H1 (cell line): ENCODE measurements around the gene SH2D4B. TPM values are rescaled to one million over a fixed set of nuclear protein-coding genes. Genes with fewer than 3 reads are reported as not detected.

Source experiments
- CTCF ChIA-PET: fragments of 300-600 bp; sonication (Branson Sonifier 250); formaldehyde crosslinking; loops from one replicate; lab custom pipeline; 2021; ENCODE audit not compliant: partially characterized antibody; lab: Charles Lee
- POLR2A ChIA-PET: fragments of 300-600 bp; sonication (Branson Sonifier 250); formaldehyde crosslinking; loops from one replicate; lab custom pipeline; 2021; ENCODE audit warnings: inconsistent platforms; ENCODE audit not compliant: partially characterized antibody; lab: Charles Lee
- DNase-seq, 2 experiments: peaks; one replicate each; pipeline versions ENCODE4 v3.0.0 to v3.0.0-alpha.2; 2010 to 2022; ENCODE audit warnings: low spot score in 2 of 2, low read depth in 1 of 2, mixed read lengths in 1 of 2
- FAIRE-seq: peaks from 2 replicates; lab custom pipeline; 2011; peaks lifted over from hg19 to GRCh38; lab: Jason Lieb, UNC
- H2AFZ ChIP-seq: 2 replicates; pipeline ENCODE4 v1.8.1; 2012; ENCODE audit warnings: low read length, inconsistent platforms
- H2AK5ac ChIP-seq: 2 replicates; pipeline ENCODE4 v1.6.1; 2013; ENCODE audit warnings: low read depth, low read length
- H2BK120ac ChIP-seq: replicated peaks from 2 replicates; pipeline ENCODE3; 2013; ENCODE audit warnings: low read depth, low read length, inconsistent platforms
- H2BK12ac ChIP-seq: 2 replicates; pipeline ENCODE4 v1.6.1; 2013; ENCODE audit warnings: low read depth, low read length
- H2BK15ac ChIP-seq: 2 replicates; pipeline ENCODE4 v1.6.1; 2013; ENCODE audit warnings: low read length
- H2BK20ac ChIP-seq: 2 replicates; pipeline ENCODE4 v1.6.1; 2013; ENCODE audit warnings: low read length
- H2BK5ac ChIP-seq: 2 replicates; pipeline ENCODE4 v1.6.1; 2013; ENCODE audit warnings: low read depth, low read length
- H3K14ac ChIP-seq: 2 replicates; pipeline ENCODE4 v1.6.1; 2013; ENCODE audit warnings: inconsistent platforms; ENCODE audit not compliant: insufficient read length
- H3K18ac ChIP-seq: 2 replicates; pipeline ENCODE4 v1.6.1; 2013; ENCODE audit warnings: low read length; ENCODE audit errors: extremely low read depth
- H3K23ac ChIP-seq: 2 replicates; pipeline ENCODE4 v1.6.1; 2013; ENCODE audit warnings: inconsistent platforms; ENCODE audit not compliant: insufficient read length
- H3K23me2 ChIP-seq: 2 replicates; pipeline ENCODE4 v1.6.1; 2013; ENCODE audit warnings: low read depth, low read length
- H3K27ac ChIP-seq: 2 replicates; pipeline ENCODE4 v1.6.1; 2011; ENCODE audit warnings: low read depth, low read length, inconsistent platforms
- H3K27me3 ChIP-seq, 4 experiments: replicated peaks in 1 of 4; 1 replicate in 1 of 4; 2 replicates in 3 of 4; pipeline versions ENCODE4 v1.6.1 to v1.8.1; 2011 to 2013; ENCODE audit warnings: low read length in 3 of 4, mild to moderate bottlenecking in 3 of 4, inconsistent platforms in 2 of 4, mixed read lengths in 2 of 4, moderate library complexity in 1 of 4; ENCODE audit not compliant: control insufficient read depth in 3 of 4, insufficient read depth in 3 of 4; ENCODE audit errors: extremely low read depth in 1 of 4
- H3K36me3 ChIP-seq, 4 experiments: 2 replicates each; pipeline versions ENCODE4 v1.6.1 to v1.8.1; 2011 to 2013; ENCODE audit warnings: mild to moderate bottlenecking in 4 of 4, low read length in 3 of 4, moderate library complexity in 2 of 4, control low read depth in 1 of 4, inconsistent platforms in 1 of 4; ENCODE audit not compliant: insufficient read depth in 4 of 4, control insufficient read depth in 2 of 4
- H3K4ac ChIP-seq: replicated peaks from 2 replicates; pipeline ENCODE3; 2013; ENCODE audit warnings: low read length, low read depth, mixed read lengths, inconsistent platforms; ENCODE audit not compliant: insufficient read length
- H3K4me1 ChIP-seq, 4 experiments: replicated peaks in 1 of 4; 1 replicate in 1 of 4; 2 replicates in 3 of 4; pipeline versions ENCODE4 v1.6.1 to v1.8.1; 2011 to 2013; ENCODE audit warnings: low read length in 3 of 4, inconsistent platforms in 2 of 4, mixed read lengths in 1 of 4; ENCODE audit not compliant: insufficient read depth in 4 of 4, control insufficient read depth in 3 of 4
- H3K4me2 ChIP-seq, 2 experiments: 2 replicates each; pipeline versions ENCODE4 v1.6.1 to v1.8.1; 2011 to 2013; ENCODE audit warnings: low read depth in 2 of 2, low read length in 2 of 2, control low read depth in 1 of 2, inconsistent platforms in 1 of 2, mild to moderate bottlenecking in 1 of 2; ENCODE audit not compliant: insufficient read depth in 1 of 2
- H3K4me3 ChIP-seq, 4 experiments: fragments of 200-600, 300-600 bp in 1 of 4; sonication (generic), shearing (Covaris generic), sonication (Bioruptor Twin) in 1 of 4; 2 replicates each; pipeline versions ENCODE4 v1.5.1 to v1.8.1; 2011 to 2016; ENCODE audit warnings: low read length in 4 of 4, low read depth in 3 of 4, control low read depth in 2 of 4, inconsistent platforms in 2 of 4, mild to moderate bottlenecking in 2 of 4, mixed read lengths in 1 of 4, moderate library complexity in 1 of 4; ENCODE audit not compliant: insufficient read depth in 2 of 4; ENCODE audit errors: extremely low read depth in 1 of 4
- H3K56ac ChIP-seq: replicated peaks from 2 replicates; pipeline ENCODE3; 2013; ENCODE audit warnings: low read depth, mild to moderate bottlenecking, mixed read lengths, low read length, inconsistent platforms; ENCODE audit not compliant: insufficient read length
- H3K79me1 ChIP-seq: 2 replicates; pipeline ENCODE4 v1.6.1; 2013; ENCODE audit warnings: low read depth, low read length, control low read depth
- H3K79me2 ChIP-seq, 2 experiments: 2 replicates each; pipeline versions ENCODE4 v1.6.1 to v1.8.1; 2012 to 2013; ENCODE audit warnings: low read length in 2 of 2, mild to moderate bottlenecking in 2 of 2, inconsistent platforms in 1 of 2; ENCODE audit not compliant: insufficient read depth in 2 of 2, control insufficient read depth in 1 of 2
- H3K9ac ChIP-seq, 4 experiments: replicated peaks in 1 of 4; 1 replicate in 1 of 4; 2 replicates in 3 of 4; pipeline versions ENCODE4 v1.6.1 to v1.8.1; 2011 to 2013; ENCODE audit warnings: low read depth in 3 of 4, low read length in 3 of 4, control low read depth in 2 of 4, mild to moderate bottlenecking in 2 of 4, moderate library complexity in 2 of 4, inconsistent platforms in 1 of 4; ENCODE audit errors: extremely low read depth in 1 of 4
- H3K9me3 ChIP-seq, 2 experiments: 2 replicates each; pipeline versions ENCODE4 v1.6.1 to v1.8.1; 2012 to 2013; ENCODE audit warnings: mild to moderate bottlenecking in 2 of 2, moderate library complexity in 2 of 2, control low read depth in 1 of 2, inconsistent platforms in 1 of 2, low read depth in 1 of 2, low read length in 1 of 2, mixed read lengths in 1 of 2; ENCODE audit not compliant: insufficient read depth in 2 of 2
- H4K20me1 ChIP-seq, 2 experiments: replicated peaks in 1 of 2; 2 replicates each; pipeline versions ENCODE3 to v1.8.1; 2011 to 2013; ENCODE audit warnings: inconsistent platforms in 2 of 2, low read length in 2 of 2, mild to moderate bottlenecking in 1 of 2; ENCODE audit not compliant: insufficient read depth in 2 of 2, control insufficient read depth in 1 of 2
- H4K5ac ChIP-seq: 2 replicates; pipeline ENCODE4 v1.6.1; 2013; ENCODE audit warnings: low read length, low read depth, mixed read lengths, inconsistent platforms; ENCODE audit not compliant: insufficient read length
- H4K8ac ChIP-seq: 2 replicates; pipeline ENCODE4 v1.8.0; 2013; ENCODE audit warnings: mild to moderate bottlenecking, moderate library complexity, low read length, inconsistent platforms; ENCODE audit not compliant: insufficient read depth; ENCODE audit errors: extremely low read depth
- H4K91ac ChIP-seq: replicated peaks from 2 replicates; pipeline ENCODE3; 2013; ENCODE audit warnings: low read length, mixed read lengths, inconsistent platforms; ENCODE audit not compliant: insufficient read length
- EGR1 ChIP-seq: IDR thresholded peaks from 2 replicates; pipeline ENCODE4 v1.6.1; 2011; ENCODE audit warnings: low read depth, low read length, borderline replicate concordance
- JUN ChIP-seq: IDR thresholded peaks from 2 replicates; pipeline ENCODE4 v1.6.1; 2011; ENCODE audit warnings: low read depth, mild to moderate bottlenecking, improper control_type of control experiment, low read length
- WGBS, 2 experiments: shearing (Covaris generic) in 1 of 2; methylation state at CpG; one replicate each; pipeline versions ENCODE4 v1.1.6 to v1.1.7; 2013 to 2015; ENCODE audit warnings: low lambda C conversion rate in 2 of 2, mixed read lengths in 2 of 2, inconsistent platforms in 1 of 2, low coverage in 1 of 2, missing lambda C conversion rate in 1 of 2; ENCODE audit not compliant: insufficient replicate concordance in 2 of 2, insufficient coverage in 1 of 2, insufficient read length in 1 of 2; ENCODE audit errors: extremely low coverage in 1 of 2, missing lambda C conversion rate in 1 of 2; 5-methylcytosine and 5-hydroxymethylcytosine counted together
- polyA plus RNA-seq, 7 experiments: library from polyadenylated mRNA; depleted of rRNA in 3 of 7; stranded (reverse) in 5 of 7; unstranded in 2 of 7; fragments of >200 nt in 5 of 7; fragments of 200-250 nt in 2 of 7; gene quantifications; 1 replicate in 5 of 7; 2 replicates in 1 of 7; 4 replicates in 1 of 7; pipeline versions ENCODE4 v1.2.1 to v1.2.3, GENCODE V29; 2011 to 2013; ENCODE audit warnings: missing spikeins in 2 of 7, mixed read lengths in 2 of 7
- total RNA-seq: library from RNA; stranded (reverse); fragmentation: NEBNext Ultra II Directional; extraction: Animal tissue kit (Norgen Biotek cat#: 25700); gene quantifications from 2 replicates; pipeline ENCODE4 v1.2.1, GENCODE V29; 2021

The SH2D4B gene
- total and polyA plus RNA-seq, 2 of the 8 experiments (the other 6 are each of a cell fraction or from before 2014, with no cell fraction given) = 0.06 to 0.13 TPM

- no peaks in the 10 kb centered on the region for H3K23me2 ChIP-seq
- H3K79me1 ChIP-seq = no peaks in the 10 kb centered on the region
- H3K36me3 ChIP-seq = peaks cover 0 to 9% (median 6%) of the 10 kb centered on the region in 4 experiments; a peak in 5 of 8 replicates
- peaks cover 0 to 2% (median 0%) of the 10 kb centered on the region in 4 experiments; a peak in 3 of 7 replicates for H3K4me1 ChIP-seq
- no peak overlapping the region for H2BK5ac ChIP-seq
- H3K56ac ChIP-seq = no peak overlapping the region
- no peak overlapping the region for H2BK20ac ChIP-seq
- H3K27ac ChIP-seq = no peak overlapping the region
- H3K27me3 ChIP-seq = no peaks in the 10 kb centered on the region
- no peak overlapping the region for H3K14ac ChIP-seq
- H2BK15ac ChIP-seq = no peak overlapping the region
- DNase-seq = no peak
- ChIA-PET CTCF (interaction anchor here (0.9 to 3.0 kb wide), 6 partner anchors 10 to 77 kb away, joined by 3 to 22 read pairs (median 4); no protein-coding TSS in a partner anchor), POLR2A (no interaction called here)
- H2BK120ac ChIP-seq = no peak overlapping the region
- H4K91ac ChIP-seq = no peak overlapping the region
- H4K8ac ChIP-seq = no peak overlapping the region
- H3K4me2 ChIP-seq = no peak overlapping the region
- H3K4ac ChIP-seq = no peak overlapping the region
- no peak overlapping the region for H2AFZ ChIP-seq
- no peaks in the 10 kb centered on the region for H3K9me3 ChIP-seq
- H2BK12ac ChIP-seq = no peak overlapping the region
- FAIRE-seq = no peak
- H4K5ac ChIP-seq = no peak overlapping the region
- 87% methylated on average over 10 of the region's 10 CpGs; no CpG with 5 or more reads in 1 of the 2 experiments for WGBS, 2 experiments
- no peak overlapping the region for H3K4me3 ChIP-seq
- no peak overlapping the region for H3K18ac ChIP-seq
- H3K79me2 ChIP-seq = no peaks in the 10 kb centered on the region
- no peak overlapping the region for H2AK5ac ChIP-seq
- H3K9ac ChIP-seq = no peak overlapping the region
- no peak for TF ChIP-seq EGR1
- no peak for TF ChIP-seq JUN
- H4K20me1 ChIP-seq = peaks cover 1 to 3% of the 10 kb centered on the region in 2 experiments
- no peak overlapping the region for H3K23ac ChIP-seq
Observed at GRCh38 chr10:80520661-80521470, 16.8 kb upstream of the SH2D4B start.
